ENCODE data around the gene AMH. TPM values are rescaled to one million over a fixed set of nuclear protein-coding genes. Genes with fewer than 3 reads are reported as not detected.

The AMH gene
- total and polyA plus RNA-seq, 2 of the 13 experiments (the other 11 are each of a cell fraction or from before 2014, with no cell fraction given): 0.03 to 0.18 TPM

MicroRNAs within 50 kb of the gene (microRNA counts, 767-probe panel; counts per million panel counts)
- not detected for microRNA hsa-miR-1227

Small RNA genes lying within 50 kb of the gene (microRNA-seq; reads per million reads assigned to microRNA genes)
- 7.0 reads per million, percentile 40 among the genes with 10 or more reads in this experiment for gene MIR1227
- gene MIR4321: not detected

Small RNA genes lying within 50 kb of the gene (small RNA-seq; reads per million reads assigned to genes)
- gene MIR1227 (ENCODE audit: insufficient read depth in 2 of 3, insufficient read length in 3 of 3, low read depth in 2 of 3, low replicate concordance in 1 of 3): 0 reads per million in 3 experiments

Other genes starting within 250 kb of the AMH start
- 28.1 and 30.9 TPM in 2 replicates for gene BTBD2, start 233.6 kb upstream of the AMH start, total RNA-seq (2016; rRNA removed; fragmentation: Illumina TruSeq; extraction: Trizol)
- 45.3 and 45.6 TPM in 2 replicates for gene BTBD2, start 233.6 kb upstream of the AMH start, polyA plus RNA-seq (2011; rRNA removed)
- gene MKNK2, start 198.1 kb upstream of the AMH start, total RNA-seq (2016; rRNA removed; fragmentation: Illumina TruSeq; extraction: Trizol): 35.5 and 44.9 TPM in 2 replicates
- 112 and 129 TPM in 2 replicates for gene MKNK2, start 198.1 kb upstream of the AMH start, polyA plus RNA-seq (2011; rRNA removed)
- gene MOB3A, start 153.0 kb upstream of the AMH start, total RNA-seq (2016; rRNA removed; fragmentation: Illumina TruSeq; extraction: Trizol): 3.5 and 4.3 TPM in 2 replicates
- 17.8 and 20.3 TPM in 2 replicates for gene MOB3A, start 153.0 kb upstream of the AMH start, polyA plus RNA-seq (2011; rRNA removed)
- 0.24 and 0.77 TPM in 2 replicates for gene IZUMO4, start 152.4 kb upstream of the AMH start, total RNA-seq (2016; rRNA removed; fragmentation: Illumina TruSeq; extraction: Trizol)
- gene IZUMO4, start 152.4 kb upstream of the AMH start, polyA plus RNA-seq (2011; rRNA removed): 3.9 and 4.1 TPM in 2 replicates
- gene AP3D1, start 97.8 kb upstream of the AMH start, total RNA-seq (2016; rRNA removed; fragmentation: Illumina TruSeq; extraction: Trizol): 73.5 and 82.6 TPM in 2 replicates
- 68.0 and 78.6 TPM in 2 replicates for gene AP3D1, start 97.8 kb upstream of the AMH start, polyA plus RNA-seq (2011; rRNA removed)
- 7.5 and 9.7 TPM in 2 replicates for gene DOT1L, start 85.4 kb upstream of the AMH start, total RNA-seq (2016; rRNA removed; fragmentation: Illumina TruSeq; extraction: Trizol)
- 14.6 and 17.9 TPM in 2 replicates for gene DOT1L, start 85.4 kb upstream of the AMH start, polyA plus RNA-seq (2011; rRNA removed)
- gene PLEKHJ1, start 13.0 kb upstream of the AMH start, total RNA-seq (2016; rRNA removed; fragmentation: Illumina TruSeq; extraction: Trizol): 108 and 130 TPM in 2 replicates
- gene PLEKHJ1, start 13.0 kb upstream of the AMH start, polyA plus RNA-seq (2011; rRNA removed): 70.5 and 89.7 TPM in 2 replicates
- gene SF3A2, start 12.5 kb upstream of the AMH start, total RNA-seq (2016; rRNA removed; fragmentation: Illumina TruSeq; extraction: Trizol): 8.8 and 10.1 TPM in 2 replicates
- 7.9 and 8.6 TPM in 2 replicates for gene SF3A2, start 12.5 kb upstream of the AMH start, polyA plus RNA-seq (2011; rRNA removed)
- 0.38 and 0.73 TPM in 2 replicates for gene JSRP1, start 7.1 kb downstream of the AMH start, total RNA-seq (2016; rRNA removed; fragmentation: Illumina TruSeq; extraction: Trizol)
- gene JSRP1, start 7.1 kb downstream of the AMH start, polyA plus RNA-seq (2011; rRNA removed): 0.16 and 0.39 TPM in 2 replicates
- not detected in 2 replicates for gene PEAK3, start 32.9 kb downstream of the AMH start, total RNA-seq (2016; rRNA removed; fragmentation: Illumina TruSeq; extraction: Trizol)
- gene PEAK3, start 32.9 kb downstream of the AMH start, polyA plus RNA-seq (2011; rRNA removed): not detected in 2 replicates
- gene LINGO3, start 58.8 kb downstream of the AMH start, total RNA-seq (2016; rRNA removed; fragmentation: Illumina TruSeq; extraction: Trizol): not detected in 2 replicates
- not detected in 2 replicates for gene LINGO3, start 58.8 kb downstream of the AMH start, polyA plus RNA-seq (2011; rRNA removed)
- gene LSM7, start 79.3 kb downstream of the AMH start, total RNA-seq (2016; rRNA removed; fragmentation: Illumina TruSeq; extraction: Trizol): 140 and 152 TPM in 2 replicates
- gene LSM7, start 79.3 kb downstream of the AMH start, polyA plus RNA-seq (2011; rRNA removed): 197 and 205 TPM in 2 replicates
- gene SPPL2B, start 79.4 kb downstream of the AMH start, total RNA-seq (2016; rRNA removed; fragmentation: Illumina TruSeq; extraction: Trizol): 3.4 and 15.2 TPM in 2 replicates
- 14.9 and 20.5 TPM in 2 replicates for gene SPPL2B, start 79.4 kb downstream of the AMH start, polyA plus RNA-seq (2011; rRNA removed)
- gene TMPRSS9, start 110.9 kb downstream of the AMH start, total RNA-seq (2016; rRNA removed; fragmentation: Illumina TruSeq; extraction: Trizol): 1.4 and 2.5 TPM in 2 replicates
- 5.2 and 11.1 TPM in 2 replicates for gene TMPRSS9, start 110.9 kb downstream of the AMH start, polyA plus RNA-seq (2011; rRNA removed)
- 108 and 116 TPM in 2 replicates for gene TIMM13, start 178.3 kb downstream of the AMH start, total RNA-seq (2016; rRNA removed; fragmentation: Illumina TruSeq; extraction: Trizol)
- 48.4 and 62.5 TPM in 2 replicates for gene TIMM13, start 178.3 kb downstream of the AMH start, polyA plus RNA-seq (2011; rRNA removed)
- 93.6 and 105 TPM in 2 replicates for gene LMNB2, start 207.6 kb downstream of the AMH start, total RNA-seq (2016; rRNA removed; fragmentation: Illumina TruSeq; extraction: Trizol)
- gene LMNB2, start 207.6 kb downstream of the AMH start, polyA plus RNA-seq (2011; rRNA removed): 77.2 and 89.7 TPM in 2 replicates
- 3.2 and 4.6 TPM in 2 replicates for gene GADD45B, start 226.8 kb downstream of the AMH start, total RNA-seq (2016; rRNA removed; fragmentation: Illumina TruSeq; extraction: Trizol)
- 34.1 and 40.4 TPM in 2 replicates for gene GADD45B, start 226.8 kb downstream of the AMH start, polyA plus RNA-seq (2011; rRNA removed)

Measured in HepG2 (cell line).